ENCODE measurements around the gene ZFYVE28.

Gene ZFYVE28

GRCh38 chr4:2331043-2331420, 87.4 kb downstream of the ZFYVE28 start:
- H3K4me3 ChIP-seq (replicated peaks; ENCODE audit: low read depth, low read length), result no peak overlapping the region
- DNase-seq (ENCODE audit: low read depth), result no peak
- no peak for TF ChIP-seq CTCF (IDR thresholded peaks at IDR 0.05; ENCODE audit: low read length, missing control alignments)

GRCh38 chr4:2330091-2331042, 88.1 kb downstream of the ZFYVE28 start:
- no peak overlapping the region for H3K4me3 ChIP-seq (replicated peaks; ENCODE audit: low read depth, low read length)
- DNase-seq (ENCODE audit: low read depth), result peak; percentile 92
- TF ChIP-seq CTCF (IDR thresholded peaks at IDR 0.05; ENCODE audit: low read length, missing control alignments), result peak; percentile 29

GRCh38 chr4:2327579-2327978, 90.9 kb downstream of the ZFYVE28 start:
- no peak for TF ChIP-seq CTCF (IDR thresholded peaks at IDR 0.05; ENCODE audit: low read length, missing control alignments)
- no peak for DNase-seq (ENCODE audit: low read depth)

GRCh38 chr4:2324891-2325290, 93.6 kb downstream of the ZFYVE28 start:
- DNase-seq (ENCODE audit: low read depth), result no peak
- no peak for TF ChIP-seq CTCF (IDR thresholded peaks at IDR 0.05; ENCODE audit: low read length, missing control alignments)
- H3K4me3 ChIP-seq (replicated peaks; ENCODE audit: low read depth, low read length), result no peak overlapping the region

More at GRCh38 chr4:2327579-2327978, 90.9 kb downstream of the ZFYVE28 start:
- no peak overlapping the region for H3K4me3 ChIP-seq (replicated peaks; ENCODE audit: low read depth, low read length)

GRCh38 chr4:2322841-2323240, 95.6 kb downstream of the ZFYVE28 start:
- H3K4me3 ChIP-seq (replicated peaks; ENCODE audit: low read depth, low read length), result no peak overlapping the region
- DNase-seq (ENCODE audit: low read depth), result no peak
- TF ChIP-seq CTCF (IDR thresholded peaks at IDR 0.05; ENCODE audit: low read length, missing control alignments), result no peak

- TF ChIP-seq CTCF (IDR thresholded peaks at IDR 0.05; ENCODE audit: low read length, missing control alignments), result no peak
- no peak for DNase-seq (ENCODE audit: low read depth)
- H3K4me3 ChIP-seq (replicated peaks; ENCODE audit: low read depth, low read length), result no peak overlapping the region
These were observed 96.2 kb downstream of the ZFYVE28 start for GRCh38 chr4:2322227-2322626.
